ENCODE measurements around the gene NEFH. TPM values are rescaled to one million over a fixed set of nuclear protein-coding genes. Genes with fewer than 3 reads are reported as not detected.

Gene NEFH
- total RNA-seq, 1 donor from 2014 or later = 1.0 TPM

- H3K4me1 ChIP-seq = no peaks in the 10 kb centered on the region
- no peaks in the 10 kb centered on the region for H3K9me3 ChIP-seq
- TF ChIP-seq CTCF (IDR thresholded peaks at IDR 0.05) = no peak
- no peak overlapping the region for H3K4me3 ChIP-seq
- H3K36me3 ChIP-seq = peaks cover 97% of the 10 kb centered on the region
- DNase-seq (no peak), ATAC-seq (no peak)
- no peaks in the 10 kb centered on the region for H3K27me3 ChIP-seq (ENCODE audit: low read depth)
- no peak overlapping the region for H3K27ac ChIP-seq
- intact Hi-C loops (cut with DNase I) = no loop called here
Measured at GRCh38 chr22:29523761-29524160, 43.7 kb downstream of the NEFH start.

GRCh38 chr22:29524442-29525191 is 44.6 kb downstream of the NEFH start:
- peak; percentile 15 for TF ChIP-seq CTCF (IDR thresholded peaks at IDR 0.05)
- peak; percentile 61 to 68 for ATAC-seq
- intact Hi-C loops (cut with DNase I) = no loop called here
- no peak for DNase-seq
- Histone ChIP-seq H3K9me3 (no peaks in the 10 kb centered on the region), H3K27me3 (ENCODE audit: low read depth) (no peaks in the 10 kb centered on the region), H3K36me3 (peaks cover 97% of the 10 kb centered on the region), H3K4me1 (no peaks in the 10 kb centered on the region), H3K27ac (no peak overlapping the region), H3K4me3 (no peak overlapping the region)

GRCh38 chr22:29528144-29528543 is 48.1 kb downstream of the NEFH start:
- Histone ChIP-seq H3K4me3 (no peak overlapping the region), H3K27me3 (ENCODE audit: low read depth) (no peaks in the 10 kb centered on the region), H3K9me3 (no peaks in the 10 kb centered on the region), H3K4me1 (no peaks in the 10 kb centered on the region), H3K27ac (no peak overlapping the region), H3K36me3 (peaks cover 100% of the 10 kb centered on the region)
- DNase-seq (no peak), ATAC-seq (no peak)
- intact Hi-C loops (cut with DNase I) = no loop called here
- no peak for TF ChIP-seq CTCF (IDR thresholded peaks at IDR 0.05)

GRCh38 chr22:29530716-29531115 is 50.7 kb downstream of the NEFH start:
- intact Hi-C loops (cut with DNase I) = no loop called here
- H3K9me3 ChIP-seq = no peaks in the 10 kb centered on the region
- H3K27ac ChIP-seq = no peak overlapping the region
- no peaks in the 10 kb centered on the region for H3K27me3 ChIP-seq (ENCODE audit: low read depth)
- ATAC-seq (no peak), DNase-seq (no peak)
- TF ChIP-seq CTCF (IDR thresholded peaks at IDR 0.05) = no peak
- H3K4me3 ChIP-seq = no peak overlapping the region
- no peaks in the 10 kb centered on the region for H3K4me1 ChIP-seq
- peaks cover 98% of the 10 kb centered on the region for H3K36me3 ChIP-seq

- TF ChIP-seq CTCF (IDR thresholded peaks at IDR 0.05) = no peak
- DNase-seq (no peak), ATAC-seq (no peak)
- Histone ChIP-seq H3K27ac (no peak overlapping the region), H3K36me3 (peaks cover 98% of the 10 kb centered on the region), H3K4me1 (no peaks in the 10 kb centered on the region), H3K4me3 (no peak overlapping the region), H3K9me3 (no peaks in the 10 kb centered on the region), H3K27me3 (ENCODE audit: low read depth) (no peaks in the 10 kb centered on the region)
- intact Hi-C loops (cut with DNase I) = no loop called here
Measured at GRCh38 chr22:29531419-29531818, 51.4 kb downstream of the NEFH start.
